ENCODE results near the gene ENTPD1.
"Not testable (repeated sequence)": the region's sequence is repeated elsewhere in the genome, so short reads cannot be mapped to it uniquely, and the experiment has no call there.

The ENTPD1 gene

GRCh38 chr10:95758351-95759025 lies 2.5 kb downstream of the ENTPD1 start:
- no peak for DNase-seq (ENCODE audit: low read depth)

GRCh38 chr10:95759233-95759826 lies 3.4 kb downstream of the ENTPD1 start:
- DNase-seq (ENCODE audit: low read depth), result no peak

GRCh38 chr10:95761939-95762492 lies 6.1 kb downstream of the ENTPD1 start:
- DNase-seq (ENCODE audit: low read depth), result no peak

GRCh38 chr10:95767884-95768556 lies 12.1 kb downstream of the ENTPD1 start:
- DNase-seq (ENCODE audit: low read depth), result no peak

- no peak for DNase-seq (ENCODE audit: low read depth)
Measured at GRCh38 chr10:95770084-95770720, 14.2 kb downstream of the ENTPD1 start.

- DNase-seq (ENCODE audit: low read depth), result not testable (repeated sequence)
Measured at GRCh38 chr10:95773454-95773853, 17.5 kb downstream of the ENTPD1 start.

GRCh38 chr10:95777638-95778037 lies 21.7 kb downstream of the ENTPD1 start:
- DNase-seq (ENCODE audit: low read depth), result not testable (repeated sequence)

GRCh38 chr10:95782318-95782717 lies 26.4 kb downstream of the ENTPD1 start:
- no peak for DNase-seq (ENCODE audit: low read depth)

- no peak for DNase-seq (ENCODE audit: low read depth)
Measured at GRCh38 chr10:95783741-95784140, 27.8 kb downstream of the ENTPD1 start.

- DNase-seq (ENCODE audit: low read depth), result no peak
Measured at GRCh38 chr10:95784279-95784913, 28.4 kb downstream of the ENTPD1 start.

- no peak for DNase-seq (ENCODE audit: low read depth)
Measured at GRCh38 chr10:95785317-95785716, 29.4 kb downstream of the ENTPD1 start.

- no peak for DNase-seq (ENCODE audit: low read depth)
Measured at GRCh38 chr10:95785942-95786669, 30.1 kb downstream of the ENTPD1 start.

- DNase-seq (ENCODE audit: low read depth), result no peak
Measured at GRCh38 chr10:95787447-95787846, 31.5 kb downstream of the ENTPD1 start.

- DNase-seq (ENCODE audit: low read depth), result no peak
Measured at GRCh38 chr10:95788830-95789229, 32.9 kb downstream of the ENTPD1 start.

GRCh38 chr10:95789902-95790301 lies 33.9 kb downstream of the ENTPD1 start:
- DNase-seq (ENCODE audit: low read depth), result no peak

GRCh38 chr10:95790982-95791381 lies 35.0 kb downstream of the ENTPD1 start:
- no peak for DNase-seq (ENCODE audit: low read depth)

GRCh38 chr10:95791425-95791979 lies 35.5 kb downstream of the ENTPD1 start:
- DNase-seq (ENCODE audit: low read depth), result no peak

GRCh38 chr10:95792211-95792780 lies 36.3 kb downstream of the ENTPD1 start:
- no peak for DNase-seq (ENCODE audit: low read depth)

- DNase-seq (ENCODE audit: low read depth), result no peak
Measured at GRCh38 chr10:95792874-95793285, 36.9 kb downstream of the ENTPD1 start.

- no peak for DNase-seq (ENCODE audit: low read depth)
Measured at GRCh38 chr10:95793401-95794045, 37.6 kb downstream of the ENTPD1 start.
